Adrenal gland (tissue), 12 donors: ENCODE data around the gene TMEM243. TPM values are rescaled to one million over a fixed set of nuclear protein-coding genes. Genes with fewer than 3 reads are reported as not detected.

Experiments
- DNase-seq, 7 donors: peaks; one replicate each; pipeline ENCODE4 v3.0.0-alpha.2; 2019 to 2020
- H3K27ac ChIP-seq, 5 donors: fragments of 200-600 bp; sonication (generic) in 4 of 5; 1 replicate in 3 of 5; 2 replicates in 2 of 5; pipeline versions ENCODE4 v1.5.1 to v1.8.0; 2016 to 2020; ENCODE audit warnings: mild to moderate bottlenecking in 1 of 5
- H3K27me3 ChIP-seq: fragments of 200-600 bp; 2 replicates; pipeline ENCODE4 v1.8.0; 2021
- H3K36me3 ChIP-seq, 2 donors: fragments of 200-600 bp; replicated peaks in 1 of 2; 1 replicate in 1 of 2; 2 replicates in 1 of 2; pipeline versions ENCODE4 v1.5.1 to v1.8.0; 2018 to 2022
- H3K4me1 ChIP-seq, 2 donors: fragments of 200-600 bp; replicated peaks in 1 of 2; 1 replicate in 1 of 2; 2 replicates in 1 of 2; pipeline versions ENCODE4 v1.5.1 to v1.8.0; 2018 to 2021
- H3K4me3 ChIP-seq, 4 donors: fragments of 200-600 bp; sonication (generic) in 3 of 4; one replicate each; pipeline ENCODE4 v1.5.1; 2016 to 2018
- H3K9me3 ChIP-seq, 3 donors: fragments of 200-600 bp; sonication (generic) in 1 of 3; replicated peaks in 1 of 3; 1 replicate in 2 of 3; 2 replicates in 1 of 3; pipeline versions ENCODE4 v1.5.1 to v1.8.0; 2016 to 2021
- CTCF ChIP-seq, 6 experiments: fragments of 450-650 bp in 4 of 6; fragments of 200-600 bp in 2 of 6; sonication (generic) in 1 of 6; IDR thresholded peaks; 1 replicate in 5 of 6; 2 replicates in 1 of 6; pipeline versions ENCODE4 v1.5.1 to v1.8.0; 2016 to 2021; ENCODE audit warnings: antibody characterized with exemption in 6 of 6, mild to moderate bottlenecking in 2 of 6, moderate library complexity in 1 of 6
- POLR2A ChIP-seq, 2 donors: fragments of 450-650 bp; IDR thresholded peaks; one replicate each; pipeline ENCODE4 v1.6.1; 2017; ENCODE audit warnings: antibody characterized with exemption in 2 of 2, mild to moderate bottlenecking in 2 of 2, moderate library complexity in 1 of 2
- WGBS, 4 donors: extraction: QIAGEN DNeasy Blood & Tissue Kit in 2 of 4; methylation state at CpG; one replicate each; pipeline versions ENCODE4 v1.1.5 to v1.1.7; 2013 to 2017; 5-methylcytosine and 5-hydroxymethylcytosine counted together
- intact Hi-C, 2 donors: fragments of 100-400 bp; cut with DNase I; formaldehyde crosslinking; loops; one replicate each; pipeline versions ENCODE4 v1.14.1 to v1.15.0; 2022 to 2023
- polyA plus RNA-seq, 3 donors: library from polyadenylated mRNA; stranded (reverse); fragments of 200-250 nt in 2 of 3; fragments of 350-450 nt in 1 of 3; fragmentation: Illumina TruSeq in 1 of 3; extraction: RNeasy Lipid Tissue Mini Kit (QIAGEN cat#74804) in 1 of 3; gene quantifications; one replicate each; pipeline ENCODE4 v1.2.3, GENCODE V29; 2013 to 2014
- total RNA-seq, 9 donors: library from RNA; depleted of rRNA in 4 of 9; stranded (reverse); fragments of >200 nt in 4 of 9; fragments of 120-200 nt in 1 of 9; fragmentation: NEBNext Ultra II Directional in 1 of 9; extraction: Animal tissue kit (Norgen Biotek cat#: 25700) in 1 of 9; gene quantifications; one replicate each; pipeline versions ENCODE4 v1.1.0 to v1.2.4, GENCODE V29; 2013 to 2023
- donor health status: healthy with polysubstance abuse.
- donor health status: Bipolar disorder and iron deficiency.
- donor health status: DM: yes; HTN: yes; CAD: no.
- donor health status: DM: no; HTN: no; CAD: no.
- donor health status: DM: no; HTN: no; CAD: no.
- donor health status: DM: yes; HTN: yes; CAD: no.

The TMEM243 gene
- total and polyA plus RNA-seq, 12 donors, result 13.7 to 63.4 (median 20.8) TPM

GRCh38 chr7:87151729-87152111 lies 67.8 kb downstream of the TMEM243 start:
- Histone ChIP-seq H3K36me3 (no peaks in the 10 kb centered on the region), H3K27ac (peak overlapping the region; percentile 97 to 99 (median 98)), H3K4me1 (peaks cover 11 to 40% of the 10 kb centered on the region in 2 donors), H3K9me3 (no peaks in the 10 kb centered on the region), H3K4me3 (peak overlapping the region in 3 of 4 donors; percentile 35 to 94 (median 70)), H3K27me3 (no peaks in the 10 kb centered on the region)
- intact Hi-C loops, result no loop called here
- no peak for TF ChIP-seq CTCF (IDR thresholded peaks at IDR 0.05)
- no peak for TF ChIP-seq POLR2A (IDR thresholded peaks at IDR 0.05)
- WGBS, 4 donors, result 4 to 7% (median 5%) methylated on average over 13 of the region's 13 CpGs
- no peak for DNase-seq

- Histone ChIP-seq H3K4me1 (peaks cover 11 to 34% of the 10 kb centered on the region in 2 donors), H3K36me3 (no peaks in the 10 kb centered on the region), H3K9me3 (no peaks in the 10 kb centered on the region), H3K27ac (peak overlapping the region in 4 of 5 donors; percentile 97 to 99 (median 98)), H3K4me3 (peak overlapping the region in 1 of 4 donors; percentile 70), H3K27me3 (no peaks in the 10 kb centered on the region)
- WGBS, 4 donors, result 46 to 50% (median 48%) methylated on average over 9 of the region's 9 CpGs
- TF ChIP-seq POLR2A (IDR thresholded peaks at IDR 0.05) (no peak), CTCF (IDR thresholded peaks at IDR 0.05) (no peak)
- DNase-seq, result no peak
- intact Hi-C loops, result no loop called here
These were observed 68.4 kb downstream of the TMEM243 start for GRCh38 chr7:87151002-87151728.

GRCh38 chr7:87148332-87148955 lies 71.1 kb downstream of the TMEM243 start:
- peaks cover under 1 to 7% of the 10 kb centered on the region in 2 donors for H3K4me1 ChIP-seq
- no peak overlapping the region for H3K27ac ChIP-seq
- no peaks in the 10 kb centered on the region for H3K27me3 ChIP-seq
- 12 to 39% (median 22%) methylated on average over 1 of the region's 1 CpG for WGBS, 4 donors
- H3K4me3 ChIP-seq, result no peak overlapping the region
- peak; percentile 52 to 94 (median 66) for TF ChIP-seq CTCF (IDR thresholded peaks at IDR 0.05)
- no peak for TF ChIP-seq POLR2A (IDR thresholded peaks at IDR 0.05)
- intact Hi-C loops, result loop anchor here in 1 of 2 donors (5.0 kb wide), 1 partner anchor 221 kb away; no protein-coding TSS in a partner anchor
- H3K9me3 ChIP-seq, result no peaks in the 10 kb centered on the region
- DNase-seq, result no peak
- H3K36me3 ChIP-seq, result no peaks in the 10 kb centered on the region

GRCh38 chr7:87147500-87147899 lies 72.0 kb downstream of the TMEM243 start:
- no peaks in the 10 kb centered on the region for H3K27me3 ChIP-seq
- no peak for DNase-seq
- H3K36me3 ChIP-seq, result no peaks in the 10 kb centered on the region
- 71 to 88% (median 80%) methylated on average over 7 of the region's 7 CpGs for WGBS, 4 donors
- TF ChIP-seq CTCF (IDR thresholded peaks at IDR 0.05) (no peak), POLR2A (IDR thresholded peaks at IDR 0.05) (no peak)
- peaks cover 0 to 6% of the 10 kb centered on the region in 2 donors for H3K4me1 ChIP-seq
- no peaks in the 10 kb centered on the region for H3K9me3 ChIP-seq
- H3K27ac ChIP-seq, result no peak overlapping the region
- intact Hi-C loops, result loop anchor here (2.0 to 5.0 kb wide), 2 partner anchors 209 to 220 kb away; no protein-coding TSS in a partner anchor
- H3K4me3 ChIP-seq, result no peak overlapping the region
